Central memory CD8-positive, alpha-beta T cell (primary cell): ENCODE measurements around the gene BNIP2.

Experiments used
- ATAC-seq: fragments of 150-1000 bp; cut with Tn5 transposase; replicated peaks from 2 replicates; pipeline ENCODE4 v1.10.0; 2022; ENCODE audit warnings: mild to moderate bottlenecking, moderate FRiP score, moderate number of reproducible peaks; ENCODE audit not compliant: poor library complexity, severe bottlenecking; ENCODE audit errors: extremely low read depth
- DNase-seq, 2 donors: peaks; one replicate each; pipeline ENCODE4 v3.0.0; 2021; ENCODE audit warnings: low spot score in 2 of 2
- H3K27ac Mint-ChIP-seq: one replicate; pipeline ENCODE4 v1.8.0; 2022; ENCODE audit warnings: low read depth, mild to moderate bottlenecking, moderate library complexity, mixed read lengths
- H3K27me3 Mint-ChIP-seq: one replicate; pipeline ENCODE4 v1.8.0; 2022; ENCODE audit warnings: mixed read lengths
- H3K36me3 Mint-ChIP-seq: one replicate; pipeline ENCODE4 v1.8.0; 2022; ENCODE audit warnings: mild to moderate bottlenecking, moderate library complexity, mixed read lengths; ENCODE audit not compliant: insufficient read depth
- H3K4me1 Mint-ChIP-seq: one replicate; pipeline ENCODE4 v1.8.0; 2022; ENCODE audit warnings: mixed read lengths
- H3K4me3 Mint-ChIP-seq: one replicate; pipeline ENCODE4 v1.8.0; 2022; ENCODE audit warnings: mild to moderate bottlenecking, moderate library complexity, mixed read lengths
- H3K9me3 Mint-ChIP-seq: one replicate; pipeline ENCODE4 v1.8.0; 2022; ENCODE audit warnings: mixed read lengths

The BNIP2 gene

GRCh38 chr15:59609730-59610712, 79.1 kb downstream of the BNIP2 start:
- peaks cover 2% of the 10 kb centered on the region for H3K36me3 Mint-ChIP-seq
- no peak for ATAC-seq
- no peak for DNase-seq
- peaks cover 7% of the 10 kb centered on the region for H3K4me1 Mint-ChIP-seq
- H3K27me3 Mint-ChIP-seq = peaks cover 41% of the 10 kb centered on the region
- H3K27ac Mint-ChIP-seq = no peak overlapping the region
- H3K9me3 Mint-ChIP-seq = no peaks in the 10 kb centered on the region
- no peak overlapping the region for H3K4me3 Mint-ChIP-seq
